H9 (cell line): ENCODE data around the gene GRIK4. TPM values are rescaled to one million over a fixed set of nuclear protein-coding genes. Genes with fewer than 3 reads are reported as not detected.

ENCODE experiments used
- DNase-seq: peaks from one replicate; pipeline ENCODE4 v3.0.0-alpha.2; 2017
- H2AFZ ChIP-seq: one replicate; pipeline ENCODE4 v1.6.1; 2013; ENCODE audit warnings: mild to moderate bottlenecking, low read length, control low read depth, moderate library complexity
- H2AK5ac ChIP-seq: 2 replicates; pipeline ENCODE4 v1.6.1; 2013; ENCODE audit warnings: low read length, control low read depth, mixed read lengths; ENCODE audit not compliant: insufficient read length
- H2BK120ac ChIP-seq: one replicate; pipeline ENCODE4 v1.6.1; 2013; ENCODE audit warnings: low read depth, mild to moderate bottlenecking, low read length, control low read depth, inconsistent platforms; ENCODE audit not compliant: poor library complexity, severe bottlenecking
- H2BK12ac ChIP-seq: 2 replicates; pipeline ENCODE4 v1.6.1; 2013; ENCODE audit warnings: low read length, control low read depth, mixed read lengths, low read depth; ENCODE audit not compliant: insufficient read length
- H2BK15ac ChIP-seq: 2 replicates; pipeline ENCODE4 v1.6.1; 2013; ENCODE audit warnings: low read depth, low read length, control low read depth
- H2BK20ac ChIP-seq: one replicate; pipeline ENCODE4 v1.6.1; 2013; ENCODE audit warnings: low read depth, mild to moderate bottlenecking, low read length, control low read depth, inconsistent platforms; ENCODE audit not compliant: poor library complexity, severe bottlenecking
- H2BK5ac ChIP-seq: 2 replicates; pipeline ENCODE4 v1.6.1; 2013; ENCODE audit warnings: low read length, control low read depth, mixed read lengths; ENCODE audit not compliant: insufficient read length
- H3K14ac ChIP-seq: 2 replicates; pipeline ENCODE4 v1.6.1; 2013; ENCODE audit warnings: low read length, control low read depth; ENCODE audit not compliant: insufficient read depth
- H3K18ac ChIP-seq: 2 replicates; pipeline ENCODE4 v1.6.1; 2013; ENCODE audit warnings: low read depth, mild to moderate bottlenecking, mixed read lengths, low read length, control low read depth; ENCODE audit not compliant: insufficient read length
- H3K23ac ChIP-seq: 2 replicates; pipeline ENCODE4 v1.6.1; 2013; ENCODE audit warnings: low read length, control low read depth, mixed read lengths, low read depth; ENCODE audit not compliant: insufficient read length
- H3K23me2 ChIP-seq: 2 replicates; pipeline ENCODE4 v1.6.1; 2013; ENCODE audit warnings: low read depth, mild to moderate bottlenecking, mixed read lengths, low read length, control low read depth; ENCODE audit not compliant: insufficient read length, poor library complexity, severe bottlenecking
- H3K27ac ChIP-seq: 2 replicates; pipeline ENCODE4 v1.5.1; 2013; ENCODE audit warnings: low read length, control low read depth, mixed read lengths, low read depth; ENCODE audit not compliant: insufficient read length
- H3K27me3 ChIP-seq: 2 replicates; pipeline ENCODE4 v1.6.1; 2013; ENCODE audit warnings: low read length, control low read depth, inconsistent platforms; ENCODE audit not compliant: insufficient read depth
- H3K4ac ChIP-seq: 2 replicates; pipeline ENCODE4 v1.6.1; 2013; ENCODE audit warnings: low read depth, mild to moderate bottlenecking, control low read depth, inconsistent platforms, low read length, moderate library complexity
- H3K4me1 ChIP-seq: 2 replicates; pipeline ENCODE4 v1.6.1; 2013; ENCODE audit warnings: low read length, control low read depth, inconsistent platforms; ENCODE audit not compliant: insufficient read depth
- H3K4me2 ChIP-seq: 2 replicates; pipeline ENCODE4 v1.6.1; 2013; ENCODE audit warnings: low read length, control low read depth, mixed read lengths; ENCODE audit not compliant: insufficient read length, insufficient read depth
- H3K56ac ChIP-seq: 2 replicates; pipeline ENCODE4 v1.6.1; 2013; ENCODE audit warnings: low read depth, mild to moderate bottlenecking, mixed read lengths, low read length, control low read depth; ENCODE audit not compliant: insufficient read length
- H3K79me1 ChIP-seq: 2 replicates; pipeline ENCODE4 v1.6.1; 2013; ENCODE audit warnings: low read depth, mild to moderate bottlenecking, moderate library complexity, low read length, control low read depth, inconsistent platforms; ENCODE audit not compliant: insufficient read depth, poor library complexity, severe bottlenecking
- H3K79me2 ChIP-seq: 2 replicates; pipeline ENCODE4 v1.6.1; 2013; ENCODE audit warnings: low read length, control low read depth, inconsistent platforms; ENCODE audit not compliant: insufficient read depth
- H3K9ac ChIP-seq: 2 replicates; pipeline ENCODE4 v1.6.1; 2013; ENCODE audit warnings: low read length, control low read depth, mixed read lengths; ENCODE audit not compliant: insufficient read length; ENCODE audit errors: extremely low read depth
- H3K9me3 ChIP-seq: one replicate; pipeline ENCODE4 v1.6.1; 2013; ENCODE audit warnings: low read depth, low read length, inconsistent platforms; ENCODE audit not compliant: control insufficient read depth
- H3T11ph ChIP-seq: one replicate; pipeline ENCODE4 v1.6.1; 2013; ENCODE audit warnings: mild to moderate bottlenecking, low read length, control low read depth, inconsistent platforms
- H4K20me1 ChIP-seq: one replicate; pipeline ENCODE4 v1.6.1; 2013; ENCODE audit not compliant: control insufficient read depth, insufficient read length, insufficient read depth
- H4K5ac ChIP-seq: 2 replicates; pipeline ENCODE4 v1.6.1; 2013; ENCODE audit warnings: low read depth, mild to moderate bottlenecking, mixed read lengths, low read length, control low read depth; ENCODE audit not compliant: insufficient read length
- H4K8ac ChIP-seq: replicated peaks from 2 replicates; pipeline ENCODE4 v1.6.1; 2013; ENCODE audit warnings: low read length, control low read depth, mixed read lengths, low read depth; ENCODE audit not compliant: insufficient read length
- H4K91ac ChIP-seq: 2 replicates; pipeline ENCODE4 v1.6.1; 2013; ENCODE audit warnings: low read depth, mild to moderate bottlenecking, moderate library complexity, mixed read lengths, low read length, control low read depth; ENCODE audit not compliant: insufficient read length
- H3K27ac Mint-ChIP-seq, 3 experiments: 2 replicates in 2 of 3; 3 replicates in 1 of 3; pipeline ENCODE4 v1.8.0; 2020 to 2021; ENCODE audit warnings: mixed read lengths in 3 of 3, mild to moderate bottlenecking in 1 of 3, moderate library complexity in 1 of 3
- H3K27me3 Mint-ChIP-seq: 2 replicates; pipeline ENCODE4 v1.8.0; 2021; ENCODE audit warnings: low read depth, mild to moderate bottlenecking, moderate library complexity, mixed read lengths
- H3K36me3 Mint-ChIP-seq, 3 experiments: 2 replicates in 2 of 3; 3 replicates in 1 of 3; pipeline ENCODE4 v1.8.0; 2020 to 2021; ENCODE audit warnings: low read depth in 3 of 3, mixed read lengths in 3 of 3; ENCODE audit not compliant: insufficient read depth in 1 of 3
- H3K4me1 Mint-ChIP-seq, 2 experiments: 2 replicates each; pipeline ENCODE4 v1.8.0; 2020; ENCODE audit warnings: mixed read lengths in 2 of 2
- H3K4me3 Mint-ChIP-seq, 2 experiments: 2 replicates in 1 of 2; 3 replicates in 1 of 2; pipeline ENCODE4 v1.8.0; 2020 to 2021; ENCODE audit warnings: mild to moderate bottlenecking in 2 of 2, mixed read lengths in 2 of 2, moderate library complexity in 1 of 2
- H3K9me3 Mint-ChIP-seq, 2 experiments: 2 replicates in 1 of 2; 3 replicates in 1 of 2; pipeline ENCODE4 v1.8.0; 2020; ENCODE audit warnings: mild to moderate bottlenecking in 2 of 2, mixed read lengths in 2 of 2, moderate library complexity in 1 of 2
- WGBS: extraction: QIAGEN DNeasy Blood & Tissue Kit; methylation state at CpG from one replicate; pipeline ENCODE4 v1.1.7; 2013; ENCODE audit warnings: missing lambda C conversion rate, low lambda C conversion rate, mixed read lengths; ENCODE audit not compliant: insufficient read length; ENCODE audit errors: extremely low coverage; 5-methylcytosine and 5-hydroxymethylcytosine counted together
- total RNA-seq: library from RNA; stranded (reverse); gene quantifications from 2 replicates; pipeline ENCODE4 v1.2.1, GENCODE V29; 2021
- TF ChIP-seq, protein P1 (sequence below): fragments of 200-600 bp; sonication (generic); conservative IDR thresholded peaks from 3 replicates; pipeline ENCODE4 v1.8.0; 2021; ENCODE audit warnings: antibody characterized with exemption, mild to moderate bottlenecking

The GRIK4 gene
- total RNA-seq, 1 experiment from 2014 or later, result 2.3 TPM

DNA sequence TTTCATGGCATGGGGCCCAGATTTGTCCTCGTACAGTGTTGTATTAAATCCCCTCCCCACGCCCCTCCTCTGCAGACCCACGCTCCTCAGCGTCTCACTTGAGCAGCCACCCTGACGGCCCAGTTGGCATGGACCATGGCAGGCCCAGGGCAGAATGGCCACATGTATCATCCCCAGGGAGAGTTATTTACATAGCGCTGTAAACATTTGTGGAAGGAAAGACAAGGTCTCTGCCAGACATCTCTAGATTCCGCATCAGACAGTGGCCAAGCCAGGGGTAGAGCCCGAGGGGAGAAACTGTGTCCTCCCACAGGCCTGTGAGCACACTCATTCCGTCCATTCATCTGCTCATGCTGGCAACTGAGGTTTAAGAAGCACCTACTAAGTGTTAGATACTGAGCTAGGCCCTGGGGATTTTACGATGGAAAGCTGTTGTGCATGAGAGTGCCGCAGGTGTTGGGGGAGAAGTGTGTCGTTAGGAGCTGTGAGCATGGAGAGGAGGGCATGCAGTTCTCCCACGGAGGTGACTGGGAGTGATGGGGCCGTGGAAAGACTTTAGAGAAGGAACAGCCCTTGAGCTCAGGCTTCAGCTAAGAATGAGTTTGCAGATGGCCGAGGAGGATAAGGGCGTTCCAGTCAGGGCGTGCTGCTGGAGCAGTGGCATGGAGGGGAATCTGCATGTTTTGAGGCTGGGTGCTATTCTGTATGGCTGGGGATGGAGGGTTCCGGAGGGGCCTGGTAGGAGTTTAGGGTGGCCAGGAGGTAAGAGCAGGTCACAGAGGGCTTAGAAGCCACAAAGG, 94.9 kb downstream of the GRIK4 start:
- H3T11ph ChIP-seq, result no peak overlapping the region
- DNase-seq, result no peak
- no peak overlapping the region for H3K23ac ChIP-seq
- TF ChIP-seq, protein P1, sequence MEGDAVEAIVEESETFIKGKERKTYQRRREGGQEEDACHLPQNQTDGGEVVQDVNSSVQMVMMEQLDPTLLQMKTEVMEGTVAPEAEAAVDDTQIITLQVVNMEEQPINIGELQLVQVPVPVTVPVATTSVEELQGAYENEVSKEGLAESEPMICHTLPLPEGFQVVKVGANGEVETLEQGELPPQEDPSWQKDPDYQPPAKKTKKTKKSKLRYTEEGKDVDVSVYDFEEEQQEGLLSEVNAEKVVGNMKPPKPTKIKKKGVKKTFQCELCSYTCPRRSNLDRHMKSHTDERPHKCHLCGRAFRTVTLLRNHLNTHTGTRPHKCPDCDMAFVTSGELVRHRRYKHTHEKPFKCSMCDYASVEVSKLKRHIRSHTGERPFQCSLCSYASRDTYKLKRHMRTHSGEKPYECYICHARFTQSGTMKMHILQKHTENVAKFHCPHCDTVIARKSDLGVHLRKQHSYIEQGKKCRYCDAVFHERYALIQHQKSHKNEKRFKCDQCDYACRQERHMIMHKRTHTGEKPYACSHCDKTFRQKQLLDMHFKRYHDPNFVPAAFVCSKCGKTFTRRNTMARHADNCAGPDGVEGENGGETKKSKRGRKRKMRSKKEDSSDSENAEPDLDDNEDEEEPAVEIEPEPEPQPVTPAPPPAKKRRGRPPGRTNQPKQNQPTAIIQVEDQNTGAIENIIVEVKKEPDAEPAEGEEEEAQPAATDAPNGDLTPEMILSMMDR, result no peak
- H3K14ac ChIP-seq, result no peak overlapping the region
- Mint-ChIP-seq H3K27me3 (peaks cover 10% of the 10 kb centered on the region), H3K4me1 (peaks cover 42 to 56% of the 10 kb centered on the region in 2 experiments), H3K9me3 (no peaks in the 10 kb centered on the region; a peak in 1 of 5 replicates), H3K4me3 (peak overlapping the region in 1 of 2 experiments; percentile 19; a peak in 3 of 5 replicates), H3K27ac (no peak overlapping the region), H3K36me3 (no peaks in the 10 kb centered on the region; a peak in 1 of 7 replicates)
- no peak overlapping the region for H4K8ac ChIP-seq
- H2BK20ac ChIP-seq, result no peak overlapping the region
- H3K4me1 ChIP-seq, result peaks cover 12% of the 10 kb centered on the region; the same call in 1 of the 2 replicates
- no peaks in the 10 kb centered on the region for H3K9me3 ChIP-seq
- H3K18ac ChIP-seq, result no peak overlapping the region
- H3K56ac ChIP-seq, result no peak overlapping the region
- no peak overlapping the region for H4K91ac ChIP-seq
- no peaks in the 10 kb centered on the region for H3K23me2 ChIP-seq
- H3K4me2 ChIP-seq, result no peak overlapping the region
- H3K9ac ChIP-seq, result no peak overlapping the region
- H3K27ac ChIP-seq, result no peak overlapping the region
- H2BK120ac ChIP-seq, result no peak overlapping the region
- H4K20me1 ChIP-seq, result no peaks in the 10 kb centered on the region
- no peaks in the 10 kb centered on the region for H3K79me1 ChIP-seq
- H2BK15ac ChIP-seq, result no peak overlapping the region
- no peak overlapping the region for H2AK5ac ChIP-seq
- no peak overlapping the region for H2BK5ac ChIP-seq
- H3K79me2 ChIP-seq, result no peaks in the 10 kb centered on the region
- H2BK12ac ChIP-seq, result no peak overlapping the region
- no peaks in the 10 kb centered on the region for H3K27me3 ChIP-seq
- H4K5ac ChIP-seq, result no peak overlapping the region
- H3K4ac ChIP-seq, result no peak overlapping the region
- WGBS, result no CpG with 5 or more reads among the region's 18 CpGs
- no peak overlapping the region for H2AFZ ChIP-seq
